ENCODE measurements around the gene CH25H. TPM values are rescaled to one million over a fixed set of nuclear protein-coding genes. Genes with fewer than 3 reads are reported as not detected.

The CH25H gene
- polyA plus RNA-seq, 3 donors: 0.09 to 1.2 TPM; not detected in 1

- H3K9me3 Mint-ChIP-seq: peaks cover 0 to 4% (median 2%) of the 10 kb centered on the region in 7 donors
- DNase-seq: no peak
- H3K4me1 Mint-ChIP-seq: peaks cover 5% of the 10 kb centered on the region
- no peaks in the 10 kb centered on the region for H3K79me2 ChIP-seq (ENCODE audit: insufficient read depth, low read length)
- no peak overlapping the region for H3K4me3 Mint-ChIP-seq
- intact Hi-C loops (cut with micrococcal nuclease): no loop called here
- no peaks in the 10 kb centered on the region for H3K9me3 ChIP-seq (replicated peaks in 1 of 2; ENCODE audit: control insufficient read depth in 1 of 2, insufficient read depth in 1 of 2, low read length in 2 of 2)
- H3K4me1 ChIP-seq (ENCODE audit: control insufficient read depth in 1 of 2, insufficient read depth in 2 of 2, low read length in 2 of 2): no peaks in the 10 kb centered on the region
- H3K27me3 ChIP-seq (ENCODE audit: control insufficient read depth in 2 of 2, insufficient read depth in 2 of 2, low read length in 2 of 2): no peaks in the 10 kb centered on the region
- no peak for TF ChIP-seq CTCF (IDR thresholded peaks at IDR 0.05)
- H3K27ac Mint-ChIP-seq: peak overlapping the region in 1 of 7 donors; percentile 36
- H3K27me3 Mint-ChIP-seq (ENCODE audit: low read depth in 3 of 3): peaks cover 2 to 7% (median 2%) of the 10 kb centered on the region in 3 donors
- no peak overlapping the region for H2AFZ ChIP-seq (ENCODE audit: insufficient read depth, low read depth, low read length, poor library complexity, severe bottlenecking)
- H3K36me3 ChIP-seq (replicated peaks in 1 of 2; ENCODE audit: control insufficient read depth in 1 of 2, insufficient read depth in 2 of 2, low read length in 2 of 2): no peaks in the 10 kb centered on the region
- no peak overlapping the region for H3K27ac ChIP-seq (ENCODE audit: low read depth in 1 of 2, low read length in 2 of 2)
- no peak overlapping the region for H3K4me3 ChIP-seq (replicated peaks in 1 of 3; ENCODE audit: low read depth in 2 of 3, low read length in 3 of 3)
- no peak overlapping the region for H3K9ac ChIP-seq (ENCODE audit: insufficient read depth, low read length, poor library complexity, severe bottlenecking)
- no CpG with 5 or more reads among the region's 3 CpGs for WGBS (ENCODE audit: insufficient coverage)
- H3K36me3 Mint-ChIP-seq: no peaks in the 10 kb centered on the region
- no peaks in the 10 kb centered on the region for H4K20me1 ChIP-seq (ENCODE audit: insufficient read depth, low read length)
- no peak overlapping the region for H3K4me2 ChIP-seq (replicated peaks; ENCODE audit: extremely low read depth, low read length, poor library complexity, severe bottlenecking)
Measured at GRCh38 chr10:89184638-89185037, 22.5 kb downstream of the CH25H start.

- Histone ChIP-seq H3K79me2 (ENCODE audit: insufficient read depth, low read length) (no peaks in the 10 kb centered on the region), H3K9me3 (replicated peaks in 1 of 2; ENCODE audit: control insufficient read depth in 1 of 2, insufficient read depth in 1 of 2, low read length in 2 of 2) (no peaks in the 10 kb centered on the region), H4K20me1 (ENCODE audit: insufficient read depth, low read length) (no peaks in the 10 kb centered on the region), H3K27ac (ENCODE audit: low read depth in 1 of 2, low read length in 2 of 2) (no peak overlapping the region), H3K36me3 (replicated peaks in 1 of 2; ENCODE audit: control insufficient read depth in 1 of 2, insufficient read depth in 2 of 2, low read length in 2 of 2) (no peaks in the 10 kb centered on the region), H3K4me2 (replicated peaks; ENCODE audit: extremely low read depth, low read length, poor library complexity, severe bottlenecking) (no peak overlapping the region), H3K4me1 (ENCODE audit: control insufficient read depth in 1 of 2, insufficient read depth in 2 of 2, low read length in 2 of 2) (no peaks in the 10 kb centered on the region), H3K9ac (ENCODE audit: insufficient read depth, low read length, poor library complexity, severe bottlenecking) (no peak overlapping the region), H3K4me3 (replicated peaks in 1 of 3; ENCODE audit: low read depth in 2 of 3, low read length in 3 of 3) (no peak overlapping the region), H2AFZ (ENCODE audit: insufficient read depth, low read depth, low read length, poor library complexity, severe bottlenecking) (no peak overlapping the region), H3K27me3 (ENCODE audit: control insufficient read depth in 2 of 2, insufficient read depth in 2 of 2, low read length in 2 of 2) (no peaks in the 10 kb centered on the region)
- H3K27ac Mint-ChIP-seq: no peak overlapping the region
- TF ChIP-seq CTCF (IDR thresholded peaks at IDR 0.05): no peak
- no peaks in the 10 kb centered on the region for H3K36me3 Mint-ChIP-seq
- peaks cover 5% of the 10 kb centered on the region for H3K4me1 Mint-ChIP-seq
- intact Hi-C loops (cut with micrococcal nuclease): no loop called here
- DNase-seq: no peak
- peaks cover 0 to 4% (median 2%) of the 10 kb centered on the region in 7 donors for H3K9me3 Mint-ChIP-seq
- no peak overlapping the region for H3K4me3 Mint-ChIP-seq
- H3K27me3 Mint-ChIP-seq (ENCODE audit: low read depth in 3 of 3): peaks cover 0 to 6% (median 2%) of the 10 kb centered on the region in 3 donors
Measured at GRCh38 chr10:89183571-89183970, 23.5 kb downstream of the CH25H start.
